Medulla oblongata (tissue), 1 donor: ENCODE data around the gene PSMD1.
"Not testable (repeated sequence)": the region's sequence is repeated elsewhere in the genome, so short reads cannot be mapped to it uniquely, and the experiment has no call there.

Experiments used
- DNase-seq: peaks from one replicate; pipeline ENCODE4 v3.0.0-alpha.2; 2015; ENCODE audit errors: extremely low spot score

Gene PSMD1

DNA sequence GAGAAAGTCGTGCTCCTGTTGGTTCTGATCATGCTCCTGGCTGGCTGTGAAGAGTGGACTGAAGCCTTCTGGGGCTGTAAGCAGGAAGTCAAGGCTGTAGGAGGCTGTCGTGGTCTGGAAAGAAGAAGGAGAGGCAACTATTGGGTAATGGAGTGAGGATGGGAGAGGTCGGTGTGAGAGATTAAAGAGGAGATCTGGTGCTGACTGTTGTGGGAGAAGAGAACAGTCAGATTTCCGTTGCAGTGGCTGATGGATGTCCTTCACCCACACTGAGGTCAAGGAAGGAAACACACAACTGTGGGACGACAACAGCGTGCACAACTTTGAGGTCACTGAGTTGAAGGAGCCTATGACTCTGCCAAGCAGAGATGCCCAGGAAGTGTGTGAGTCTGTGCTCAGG is 2.8 kb upstream of the PSMD1 start:
- DNase-seq = no peak

DNA sequence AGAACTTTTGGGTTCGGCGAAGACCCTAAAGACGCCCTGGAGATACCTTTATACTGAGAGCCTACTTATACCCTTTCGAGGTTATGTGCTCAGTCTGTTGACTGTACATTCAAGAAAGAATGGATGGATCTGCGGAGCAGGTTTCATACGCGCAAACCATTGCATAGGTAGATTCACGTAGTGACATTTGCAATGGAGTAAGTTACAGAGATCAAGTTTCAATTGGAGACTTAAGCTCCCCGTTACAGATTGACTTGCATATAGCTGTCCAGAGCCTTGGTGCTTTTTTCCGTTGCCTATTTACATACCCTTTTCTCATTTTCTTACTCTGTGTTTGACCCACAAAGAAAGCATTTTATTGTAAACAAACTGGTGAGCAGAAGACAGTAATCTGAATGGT is 923 bp downstream of the PSMD1 start:
- DNase-seq = no peak

- DNase-seq = no peak
Measured at GRCh38 chr2:231058761-231059550, 2.3 kb downstream of the PSMD1 start.

GRCh38 chr2:231059756-231060155 is 3.1 kb downstream of the PSMD1 start:
- no peak for DNase-seq

GRCh38 chr2:231062776-231063175 is 6.1 kb downstream of the PSMD1 start:
- DNase-seq = no peak

DNA sequence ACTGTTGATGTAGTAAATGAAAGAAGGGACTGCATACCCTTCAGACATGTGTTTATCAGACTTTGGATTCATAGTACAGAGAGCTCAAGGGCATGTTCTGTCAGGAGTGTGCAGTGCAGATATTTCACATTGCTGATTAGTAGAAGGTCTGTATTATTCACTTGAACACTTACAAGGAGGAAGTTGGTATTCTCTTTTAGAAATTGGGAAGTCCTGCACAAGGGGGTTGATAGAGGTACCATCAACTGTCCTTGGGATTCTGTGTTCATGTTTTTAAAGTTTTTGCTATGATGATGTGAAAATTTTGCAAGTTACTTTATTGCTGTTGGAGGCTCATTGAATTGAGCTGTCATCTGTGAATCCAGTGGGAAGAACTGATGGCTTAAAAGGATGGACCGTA is 6.7 kb downstream of the PSMD1 start:
- DNase-seq = no peak

GRCh38 chr2:231065966-231066365 is 9.3 kb downstream of the PSMD1 start:
- DNase-seq = no peak

DNA sequence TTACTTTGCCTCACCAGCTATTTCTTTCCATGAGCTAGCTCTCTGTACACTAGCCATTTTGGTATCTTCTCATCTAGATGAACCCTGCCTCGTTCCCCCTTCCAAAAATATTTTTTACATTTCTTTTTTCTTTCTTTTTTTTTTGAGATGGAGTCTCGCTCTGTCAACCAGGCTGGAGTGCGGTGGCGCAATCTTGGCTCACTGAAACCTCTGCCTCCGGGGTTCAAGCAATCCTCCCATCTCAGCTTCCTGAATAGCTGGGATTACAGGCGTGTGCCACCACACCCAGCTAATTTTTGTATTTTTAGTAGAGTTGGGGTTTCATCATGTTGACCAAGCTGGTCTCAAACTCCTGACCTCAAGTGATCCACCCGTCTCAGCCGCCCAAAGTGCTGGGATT is 10.9 kb downstream of the PSMD1 start:
- DNase-seq = not testable (repeated sequence)

DNA sequence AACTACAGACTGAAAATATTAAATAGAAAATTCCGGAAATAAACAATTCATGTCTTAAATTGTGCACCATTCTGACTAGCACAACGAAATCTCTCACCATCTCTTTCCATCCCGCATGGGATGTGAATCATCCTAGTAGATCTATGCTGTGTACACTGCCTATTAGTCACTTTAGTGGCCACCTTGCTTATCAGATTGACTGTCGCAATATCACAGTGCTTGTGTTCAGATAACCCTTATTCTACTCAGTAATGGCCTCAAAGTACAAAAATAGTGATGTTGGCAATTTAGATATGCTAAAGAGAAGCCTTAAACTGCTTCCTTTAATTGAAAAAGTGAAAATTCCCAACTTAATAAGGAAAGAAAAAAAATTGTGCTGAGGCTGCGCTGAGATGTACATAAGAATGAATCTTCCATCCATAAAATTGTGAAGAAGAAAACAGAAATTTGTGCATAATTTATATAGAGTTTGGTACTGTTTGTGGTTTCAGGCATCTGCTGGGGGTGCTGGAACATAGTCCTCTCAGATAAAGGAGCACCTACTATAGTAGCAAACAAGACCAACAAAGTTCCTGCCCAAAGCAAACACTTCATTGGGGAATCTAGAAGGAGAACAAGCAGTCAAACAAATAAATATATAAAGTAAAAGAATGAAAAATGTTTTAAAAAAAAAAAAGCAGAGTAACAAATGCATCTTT is 12.0 kb downstream of the PSMD1 start:
- DNase-seq = no peak

- DNase-seq = no peak
Measured at GRCh38 chr2:231069379-231070054, 12.8 kb downstream of the PSMD1 start.

DNA sequence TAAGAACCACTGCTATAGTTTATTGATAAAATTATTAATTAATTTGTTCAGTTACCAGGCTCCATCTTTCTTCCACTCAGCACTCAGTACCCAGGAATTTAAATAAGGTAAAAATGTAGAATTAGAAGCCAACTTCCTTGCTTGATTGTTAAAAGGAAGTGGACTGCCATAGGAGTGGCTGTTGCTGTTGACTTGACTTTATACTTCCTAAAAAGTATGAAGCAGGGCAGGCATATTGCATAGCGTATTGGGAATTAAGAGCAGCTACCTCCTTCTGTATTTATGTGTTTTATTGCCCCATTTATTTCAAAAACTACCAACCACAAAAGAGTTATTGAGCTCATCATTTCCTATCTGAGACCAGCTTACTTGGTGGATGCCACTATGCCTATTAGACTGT is 27.9 kb downstream of the PSMD1 start:
- DNase-seq = no peak

GRCh38 chr2:231088754-231089153 is 32.1 kb downstream of the PSMD1 start:
- no peak for DNase-seq

- no peak for DNase-seq
Measured at GRCh38 chr2:231093933-231094332, 37.3 kb downstream of the PSMD1 start.

GRCh38 chr2:231094736-231095346 is 38.2 kb downstream of the PSMD1 start:
- DNase-seq = no peak

GRCh38 chr2:231099918-231100317 is 43.3 kb downstream of the PSMD1 start:
- DNase-seq = no peak

DNA sequence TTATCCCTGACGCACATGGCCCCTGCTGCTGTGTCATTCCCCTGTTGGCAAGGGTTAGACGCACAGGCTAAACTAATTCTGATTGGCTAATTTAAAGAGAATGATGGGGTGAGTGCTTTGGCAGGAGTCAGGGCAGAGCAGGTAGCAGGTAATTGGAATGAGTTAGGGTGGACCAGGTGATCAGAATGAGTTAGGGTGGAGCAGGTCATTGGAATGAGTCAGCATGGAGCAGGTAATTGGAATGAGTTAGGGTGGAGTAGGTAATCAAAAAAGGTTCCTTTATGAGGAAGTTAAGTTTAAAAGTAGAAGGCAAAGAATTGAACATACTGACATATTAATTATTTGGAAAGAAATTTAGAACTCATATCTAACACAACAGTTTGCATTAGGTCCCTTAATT is 43.7 kb downstream of the PSMD1 start:
- DNase-seq = not testable (repeated sequence)

GRCh38 chr2:231100990-231101389 is 44.3 kb downstream of the PSMD1 start:
- DNase-seq = no peak

- no peak for DNase-seq
Measured at GRCh38 chr2:231102772-231103171, 46.1 kb downstream of the PSMD1 start.

DNA sequence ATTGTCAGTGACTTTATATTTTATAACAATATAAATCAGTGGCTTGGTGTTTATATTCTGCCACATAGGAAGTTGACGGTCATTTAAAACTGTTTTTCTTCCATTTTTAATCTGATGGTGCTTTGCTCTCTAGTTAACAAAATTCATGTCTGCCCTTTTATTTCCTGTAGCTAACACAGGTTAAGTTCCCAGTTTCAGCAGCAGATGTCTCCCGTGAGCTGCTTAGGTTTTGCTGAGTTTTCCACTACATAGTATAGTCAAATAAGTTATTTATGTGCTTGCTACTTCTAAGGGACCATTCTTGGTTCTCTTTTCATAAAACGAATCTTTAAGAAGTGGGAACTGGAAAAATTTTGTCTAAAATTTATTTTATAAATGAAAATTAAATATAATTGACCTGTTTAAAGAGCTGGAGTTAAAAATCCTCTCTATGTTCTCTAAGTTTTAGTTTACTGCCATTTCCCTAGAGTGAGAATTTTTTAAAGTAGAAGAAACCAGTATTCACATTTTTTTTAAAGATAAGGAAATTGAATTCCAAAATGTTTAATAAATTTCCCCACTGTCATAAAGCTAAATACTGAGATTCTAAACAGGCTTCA is 47.5 kb downstream of the PSMD1 start:
- peak; percentile 83 for DNase-seq

DNA sequence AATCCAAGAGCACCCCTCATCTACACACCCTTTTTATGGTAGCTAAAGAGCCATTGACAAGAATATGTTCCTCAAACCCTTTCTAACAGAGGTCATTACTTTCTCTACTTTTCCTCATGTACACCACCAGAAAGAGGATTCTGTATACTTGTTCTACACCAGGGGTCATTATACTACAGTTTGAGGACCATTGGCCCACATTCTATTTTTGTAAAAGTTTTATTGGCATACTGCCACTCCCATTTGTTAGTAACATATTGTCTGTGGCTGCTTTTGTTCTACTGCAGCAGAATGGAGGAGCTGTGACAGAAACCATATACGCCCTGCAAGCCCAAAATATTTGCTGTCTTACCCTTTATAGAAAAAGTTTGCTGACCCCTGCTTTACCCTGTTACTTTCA is 53.9 kb downstream of the PSMD1 start:
- DNase-seq = no peak

- no peak for DNase-seq
Measured at GRCh38 chr2:231111987-231112386, 55.3 kb downstream of the PSMD1 start.

DNA sequence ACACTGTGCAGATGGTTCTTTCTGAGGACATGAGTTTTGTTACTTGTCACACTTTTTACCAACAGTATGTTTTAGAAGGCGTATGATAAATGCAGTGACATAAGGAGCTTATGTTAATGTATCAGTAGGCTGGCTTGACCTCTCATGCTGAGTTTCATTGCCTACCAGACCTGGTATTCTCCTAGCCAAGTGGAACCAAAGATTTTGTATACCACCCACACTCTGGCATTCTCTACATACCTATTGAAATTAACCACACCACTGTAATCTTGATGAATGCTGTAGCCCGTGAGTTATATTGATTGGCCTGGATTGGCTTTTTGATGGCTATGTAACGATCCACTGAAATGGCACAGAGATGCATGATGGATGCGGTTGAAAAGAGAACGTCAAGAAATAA is 56.8 kb downstream of the PSMD1 start:
- DNase-seq = no peak
